HG03108 (cell line): Measurements from ENCODE around the gene C16orf90.

Experiments used
- ATAC-seq: cut with Tn5 transposase; IDR thresholded peaks from one replicate; pipeline ENCODE4 v1.9.1; 2021; ENCODE audit warnings: moderate library complexity; ENCODE audit not compliant: unreplicated experiment

C16orf90 gene

GRCh38 chr16:3467921-3468320 lies 27.4 kb downstream of the C16orf90 start:
- no peak for ATAC-seq

GRCh38 chr16:3467182-3467581 lies 28.1 kb downstream of the C16orf90 start:
- no peak for ATAC-seq

- no peak for ATAC-seq
Measured at GRCh38 chr16:3465911-3466584, 29.2 kb downstream of the C16orf90 start.

- ATAC-seq: no peak
Measured at GRCh38 chr16:3465301-3465700, 30.0 kb downstream of the C16orf90 start.

- ATAC-seq: no peak
Measured at GRCh38 chr16:3461151-3461550, 34.1 kb downstream of the C16orf90 start.

DNA sequence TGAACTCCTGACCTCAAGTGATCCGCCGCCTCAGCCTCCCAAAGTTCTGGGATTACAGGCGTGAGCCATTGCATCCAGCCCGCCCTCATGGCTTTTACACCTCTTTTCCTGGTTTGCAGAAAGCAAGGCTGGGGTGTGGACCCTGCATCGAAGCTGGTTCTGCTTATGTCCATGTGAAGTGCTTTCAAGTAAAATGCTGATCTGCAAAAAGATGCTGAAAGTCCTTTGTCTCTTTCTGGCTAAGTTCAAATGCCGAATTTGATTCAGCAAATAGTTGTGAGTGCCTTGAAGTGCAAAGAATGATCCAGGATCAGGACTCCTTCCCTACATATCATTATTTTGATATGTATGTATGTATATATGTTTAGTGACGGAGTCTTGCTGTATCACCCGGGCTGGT lies 34.7 kb downstream of the C16orf90 start:
- ATAC-seq: no peak

GRCh38 chr16:3460121-3460520 lies 35.2 kb downstream of the C16orf90 start:
- no peak for ATAC-seq

DNA sequence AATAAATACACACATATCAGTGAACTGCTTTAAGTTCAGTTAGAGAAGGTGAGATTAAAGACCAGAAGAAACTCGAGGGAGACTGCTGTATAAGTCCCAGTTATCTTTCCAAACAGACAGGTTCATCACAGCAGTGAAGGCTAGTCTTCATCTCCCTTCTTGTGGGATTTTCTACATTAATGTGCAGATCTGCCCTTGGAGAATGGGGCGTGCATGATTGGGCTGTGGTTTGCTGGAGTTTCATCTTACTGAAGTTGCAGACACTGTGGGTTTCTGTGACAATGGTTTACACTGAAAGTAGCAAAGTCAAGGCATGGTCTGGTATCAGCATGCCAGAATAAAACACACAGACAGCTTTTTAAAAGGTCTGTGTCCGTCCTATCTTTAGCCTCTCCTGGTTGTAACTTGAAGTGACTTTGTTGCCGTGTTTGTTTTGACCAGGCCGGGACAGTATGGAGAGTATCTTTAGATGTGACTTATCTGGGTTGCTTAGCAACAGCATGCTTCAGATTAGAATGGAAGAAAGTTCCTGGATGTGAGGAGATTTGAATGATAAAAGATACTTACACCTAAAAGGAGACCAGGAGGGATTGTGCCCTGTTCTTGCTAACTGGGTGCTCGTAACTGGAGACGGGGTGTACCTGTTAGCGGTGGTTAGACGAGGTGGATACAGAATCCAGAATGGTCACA lies 35.7 kb downstream of the C16orf90 start:
- ATAC-seq: no peak

DNA sequence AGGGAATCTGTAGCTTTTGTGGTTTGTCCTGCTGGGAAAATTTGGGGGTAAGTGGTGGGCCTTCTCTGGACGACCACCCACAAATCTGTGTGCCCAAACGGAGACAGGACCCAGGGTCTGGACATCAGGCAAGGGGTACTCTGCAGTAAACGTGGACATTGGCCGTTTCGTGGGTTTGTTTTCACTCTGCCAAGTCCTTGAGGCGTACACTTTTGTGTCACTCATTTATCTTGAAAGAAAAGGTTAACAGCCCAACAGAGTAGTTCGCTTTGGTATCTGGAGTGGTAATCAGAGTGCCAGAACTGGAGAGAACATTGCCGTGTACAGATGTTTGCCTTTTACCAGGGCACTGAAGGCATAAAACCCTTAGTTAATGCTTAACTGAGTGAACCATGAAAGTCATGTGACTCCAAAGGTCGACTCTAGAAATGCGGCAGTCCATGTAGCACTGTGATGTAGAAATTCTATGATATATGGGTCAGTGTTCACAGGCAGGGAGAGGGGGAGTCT lies 36.4 kb downstream of the C16orf90 start:
- no peak for ATAC-seq

- no peak for ATAC-seq
Measured at GRCh38 chr16:3458278-3458851, 36.9 kb downstream of the C16orf90 start.

- ATAC-seq: peak; percentile 78
Measured at GRCh38 chr16:3457434-3458252, 37.6 kb downstream of the C16orf90 start.

GRCh38 chr16:3454631-3455147 lies 40.6 kb downstream of the C16orf90 start:
- ATAC-seq: no peak

- no peak for ATAC-seq
Measured at GRCh38 chr16:3454093-3454492, 41.2 kb downstream of the C16orf90 start.

DNA sequence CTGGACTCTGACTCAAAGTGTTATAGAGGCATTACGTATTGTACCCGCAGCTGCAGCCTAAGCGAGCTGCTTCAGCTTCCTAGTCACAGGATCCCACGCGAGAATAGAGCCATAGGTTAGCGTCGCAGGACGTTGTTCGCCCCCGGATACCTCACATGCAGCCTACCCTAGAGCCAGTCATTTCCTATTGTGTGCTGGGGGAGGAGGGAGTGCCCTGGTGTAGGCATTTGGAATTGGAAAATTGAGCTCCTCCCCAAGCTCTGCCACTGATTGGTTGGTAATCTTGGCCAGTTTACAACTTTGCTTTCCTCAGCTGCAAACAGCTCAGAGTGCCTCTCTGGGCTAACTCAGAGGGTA lies 51.3 kb downstream of the C16orf90 start:
- peak; percentile 18 for ATAC-seq
